Transverse colon (tissue), 4 donors: ENCODE measurements around the gene RPL34.

Experiments
- CTCF ChIP-seq, 5 experiments: fragments of 200-600 bp in 3 of 5; fragments of 450-650 bp in 2 of 5; sonication (generic) in 3 of 5; IDR thresholded peaks; 1 replicate in 2 of 5; 2 replicates in 3 of 5; pipeline ENCODE4 v1.5.1; 2016 to 2017; ENCODE audit warnings: antibody characterized with exemption in 5 of 5, inconsistent platforms in 3 of 5, mild to moderate bottlenecking in 2 of 5, moderate library complexity in 1 of 5
- EP300 ChIP-seq: sonication (generic); formaldehyde crosslinking; IDR thresholded peaks from one replicate; pipeline ENCODE4 v1.6.1; 2017; ENCODE audit warnings: antibody characterized with exemption, low read depth
- POLR2A ChIP-seq: fragments of 450-650 bp; IDR thresholded peaks from one replicate; pipeline ENCODE4 v1.6.1; 2016; ENCODE audit warnings: antibody characterized with exemption, mild to moderate bottlenecking, moderate library complexity
- POLR2AphosphoS5 ChIP-seq, 3 donors: sonication (generic); formaldehyde crosslinking; IDR thresholded peaks; one replicate each; pipeline ENCODE4 v1.6.1; 2016; ENCODE audit warnings: antibody characterized with exemption in 3 of 3

- TF ChIP-seq POLR2A (no peak), CTCF (IDR thresholded peaks at IDR 0.05) (no peak), EP300 (no peak), POLR2AphosphoS5 (IDR thresholded peaks at IDR 0.05) (no peak)
Observed at GRCh38 chr4:108611365-108611764, 9.0 kb upstream of the RPL34 start.
